Right atrium auricular region (tissue), 2 donors: Measurements from ENCODE around the gene DRAM1. TPM values are rescaled to one million over a fixed set of nuclear protein-coding genes. Genes with fewer than 3 reads are reported as not detected.
"Not testable (repeated sequence)": the region's sequence is repeated elsewhere in the genome, so short reads cannot be mapped to it uniquely, and the experiment has no call there.

Experiments
- DNase-seq: peaks from one replicate; pipeline ENCODE4 v3.0.0-alpha.2; 2019; ENCODE audit warnings: low spot score
- H3K27ac ChIP-seq, 2 donors: fragments of 200-600 bp; sonication (generic); 1 replicate in 1 of 2; 2 replicates in 1 of 2; pipeline ENCODE4 v1.5.1; 2016 to 2019
- H3K27me3 ChIP-seq, 2 donors: fragments of 200-600 bp; sonication (generic); one replicate each; pipeline versions ENCODE4 v1.5.1 to v1.6.0; 2017 to 2019
- H3K36me3 ChIP-seq: fragments of 200-600 bp; sonication (generic); one replicate; pipeline ENCODE4 v1.5.1; 2016
- H3K4me1 ChIP-seq, 2 donors: fragments of 200-600 bp; sonication (generic); one replicate each; pipeline versions ENCODE4 v1.5.1 to v1.6.0; 2017 to 2019
- H3K4me3 ChIP-seq, 2 donors: fragments of 200-600 bp; sonication (generic); 1 replicate in 1 of 2; 2 replicates in 1 of 2; pipeline ENCODE4 v1.5.1; 2017 to 2019; ENCODE audit warnings: mild to moderate bottlenecking in 1 of 2, moderate library complexity in 1 of 2
- H3K9me3 ChIP-seq, 2 donors: fragments of 200-600 bp; sonication (generic); one replicate each; pipeline ENCODE4 v1.5.1; 2019
- total RNA-seq, 2 donors: library from RNA; depleted of rRNA; stranded (reverse); fragments of >200 nt; gene quantifications; one replicate each; pipeline ENCODE4 v1.1.0, GENCODE V29; 2016
- TF ChIP-seq, protein P1 (sequence below), 2 donors: fragments of 200-600 bp; sonication (generic); IDR thresholded peaks; one replicate each; pipeline ENCODE4 v1.5.1; 2019; ENCODE audit warnings: antibody characterized with exemption in 2 of 2

The DRAM1 gene
- total RNA-seq, 2 donors from 2014 or later: 3.9 to 12.7 TPM

DNA sequence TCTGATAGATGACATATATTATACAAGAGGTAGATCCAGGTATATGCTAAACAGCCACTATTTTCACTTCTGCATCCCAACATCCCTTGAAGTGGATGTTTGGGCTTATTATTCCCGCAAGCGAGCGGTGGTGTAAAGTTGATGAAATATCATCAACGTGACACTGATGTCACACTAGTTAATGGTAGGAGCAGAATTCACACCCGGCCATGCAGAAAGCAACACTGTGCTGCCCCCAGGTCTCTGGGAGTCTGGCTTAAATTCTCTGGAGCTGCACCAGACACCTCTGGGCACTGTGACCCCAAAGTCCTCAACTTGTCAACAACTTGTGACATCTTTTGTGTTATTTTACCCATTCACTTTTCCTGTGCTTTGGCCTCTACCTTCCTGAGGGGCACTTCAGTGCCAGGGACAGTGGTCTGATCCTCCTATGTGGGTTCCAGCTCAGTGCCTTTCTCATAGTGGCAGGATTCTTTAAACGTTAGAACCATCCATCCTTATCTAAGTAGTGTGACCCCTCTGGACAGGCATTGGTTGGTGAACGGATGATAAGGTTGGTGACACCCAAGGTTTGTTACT, 952 bp downstream of the DRAM1 start:
- TF ChIP-seq, protein P1, sequence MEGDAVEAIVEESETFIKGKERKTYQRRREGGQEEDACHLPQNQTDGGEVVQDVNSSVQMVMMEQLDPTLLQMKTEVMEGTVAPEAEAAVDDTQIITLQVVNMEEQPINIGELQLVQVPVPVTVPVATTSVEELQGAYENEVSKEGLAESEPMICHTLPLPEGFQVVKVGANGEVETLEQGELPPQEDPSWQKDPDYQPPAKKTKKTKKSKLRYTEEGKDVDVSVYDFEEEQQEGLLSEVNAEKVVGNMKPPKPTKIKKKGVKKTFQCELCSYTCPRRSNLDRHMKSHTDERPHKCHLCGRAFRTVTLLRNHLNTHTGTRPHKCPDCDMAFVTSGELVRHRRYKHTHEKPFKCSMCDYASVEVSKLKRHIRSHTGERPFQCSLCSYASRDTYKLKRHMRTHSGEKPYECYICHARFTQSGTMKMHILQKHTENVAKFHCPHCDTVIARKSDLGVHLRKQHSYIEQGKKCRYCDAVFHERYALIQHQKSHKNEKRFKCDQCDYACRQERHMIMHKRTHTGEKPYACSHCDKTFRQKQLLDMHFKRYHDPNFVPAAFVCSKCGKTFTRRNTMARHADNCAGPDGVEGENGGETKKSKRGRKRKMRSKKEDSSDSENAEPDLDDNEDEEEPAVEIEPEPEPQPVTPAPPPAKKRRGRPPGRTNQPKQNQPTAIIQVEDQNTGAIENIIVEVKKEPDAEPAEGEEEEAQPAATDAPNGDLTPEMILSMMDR (IDR thresholded peaks at IDR 0.05): no peak
- H3K27ac ChIP-seq: peak overlapping the region; percentile 94
- H3K27me3 ChIP-seq: no peaks in the 10 kb centered on the region

DNA sequence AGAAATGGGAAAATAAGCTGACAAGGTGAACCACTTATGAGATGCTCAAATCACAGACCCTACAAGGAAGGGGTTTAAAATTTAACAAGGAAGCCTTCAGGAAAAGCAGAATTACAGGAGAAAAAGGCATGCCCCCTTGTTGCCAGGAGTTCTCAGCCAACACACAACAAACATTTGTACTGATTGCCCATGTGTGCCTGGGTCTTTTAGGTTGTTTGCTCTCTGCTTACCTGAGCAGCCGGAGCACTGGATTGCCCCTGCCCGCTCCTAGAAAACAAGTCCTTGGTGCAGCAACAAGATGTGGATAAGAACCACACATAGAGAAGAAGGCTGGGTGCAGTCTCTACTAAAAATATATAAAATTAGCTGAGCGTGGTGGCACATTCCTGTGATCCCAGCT, 3.4 kb downstream of the DRAM1 start:
- TF ChIP-seq, protein P1 (IDR thresholded peaks at IDR 0.05): no peak
- Histone ChIP-seq H3K4me1 (peaks cover 0 to 17% of the 10 kb centered on the region in 2 donors), H3K4me3 (no peak overlapping the region), H3K36me3 (no peaks in the 10 kb centered on the region), H3K9me3 (no peaks in the 10 kb centered on the region), H3K27me3 (no peaks in the 10 kb centered on the region), H3K27ac (no peak overlapping the region)
- DNase-seq: no peak

More for the DNA sequence above, 952 bp downstream of the DRAM1 start:
- no peaks in the 10 kb centered on the region for H3K9me3 ChIP-seq
- peaks cover 0 to 17% of the 10 kb centered on the region in 2 donors for H3K4me1 ChIP-seq
- H3K4me3 ChIP-seq: peak overlapping the region; percentile 70 to 75
- DNase-seq: no peak
- H3K36me3 ChIP-seq: no peaks in the 10 kb centered on the region

DNA sequence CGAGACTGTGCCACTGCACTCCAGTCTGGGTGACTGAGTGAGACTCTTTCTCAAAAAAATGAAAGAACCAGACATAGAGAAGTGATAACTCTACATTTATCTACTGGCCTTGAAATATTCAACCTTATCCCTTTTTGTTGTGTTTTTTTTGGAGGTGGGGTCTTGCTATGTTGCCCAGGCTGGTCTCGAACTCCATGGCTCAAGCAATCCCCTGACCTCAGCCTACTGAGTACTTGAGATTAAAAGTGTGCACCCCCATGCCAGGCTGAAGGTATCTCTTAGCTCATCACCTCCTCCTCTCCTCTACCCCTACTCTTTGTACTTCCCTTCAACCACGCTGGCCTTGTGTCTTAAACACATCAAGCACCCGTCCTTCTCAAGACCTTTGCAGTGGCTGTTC, 3.8 kb downstream of the DRAM1 start:
- no peak for DNase-seq
- Histone ChIP-seq H3K27ac (no peak overlapping the region), H3K27me3 (no peaks in the 10 kb centered on the region), H3K36me3 (no peaks in the 10 kb centered on the region), H3K4me1 (peaks cover 0 to 17% of the 10 kb centered on the region in 2 donors), H3K4me3 (no peak overlapping the region), H3K9me3 (no peaks in the 10 kb centered on the region)
- TF ChIP-seq, protein P1 (IDR thresholded peaks at IDR 0.05): no peak

DNA sequence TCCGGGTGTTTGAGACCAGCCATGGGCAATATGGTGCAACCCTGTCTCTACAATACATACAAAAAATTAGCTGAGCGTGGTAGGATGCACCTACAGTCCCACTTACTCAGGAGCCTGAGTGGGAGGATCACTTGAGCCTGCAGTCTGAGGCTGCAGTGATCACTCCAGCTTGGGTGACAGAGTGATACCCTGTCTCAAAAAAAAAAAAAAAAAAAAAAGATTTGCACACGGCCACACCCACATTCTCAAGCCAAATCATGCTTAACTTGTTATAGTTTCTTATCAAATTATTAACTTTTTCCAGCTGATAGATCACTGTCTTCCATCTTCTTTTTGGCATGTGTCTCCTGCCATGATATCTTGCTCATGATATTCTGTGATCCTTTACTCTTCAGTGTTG, 6.8 kb downstream of the DRAM1 start:
- no peak for DNase-seq
- TF ChIP-seq, protein P1 (IDR thresholded peaks at IDR 0.05): no peak
- peaks cover 0 to 5% of the 10 kb centered on the region in 2 donors for H3K4me1 ChIP-seq

DNA sequence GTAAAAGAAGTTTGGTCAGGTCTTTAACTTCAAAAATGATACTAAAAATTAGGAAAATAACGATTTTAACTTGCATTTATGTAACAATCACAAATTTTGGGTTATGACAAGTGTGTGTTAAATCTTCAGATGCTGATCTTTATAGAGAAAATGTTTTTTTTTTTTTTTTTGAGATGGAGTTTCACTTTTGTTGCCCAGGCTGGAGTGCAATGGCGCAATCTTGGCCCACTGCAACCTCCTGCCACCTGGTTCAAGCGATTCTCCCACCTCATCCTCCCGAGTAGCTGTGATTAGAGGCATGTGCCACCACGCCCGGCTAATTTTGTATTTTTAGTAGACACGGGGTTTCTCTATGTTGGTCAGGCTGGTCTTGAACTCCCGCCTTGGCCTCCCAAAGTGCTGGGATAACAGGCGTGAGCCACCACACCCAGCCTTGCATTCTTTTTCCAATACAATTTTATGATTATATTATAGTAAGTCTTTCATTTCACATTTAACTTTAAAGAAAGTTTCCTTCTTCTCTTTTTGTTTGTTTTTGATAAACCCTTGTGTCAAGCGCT, 7.5 kb downstream of the DRAM1 start:
- H3K27ac ChIP-seq, H3K9me3 ChIP-seq, DNase-seq: not testable (repeated sequence)

More for the DNA sequence above, 6.8 kb downstream of the DRAM1 start:
- H3K9me3 ChIP-seq: no peaks in the 10 kb centered on the region
- H3K27me3 ChIP-seq: no peaks in the 10 kb centered on the region
- H3K36me3 ChIP-seq: no peaks in the 10 kb centered on the region
- H3K27ac ChIP-seq: no peak overlapping the region
- no peak overlapping the region for H3K4me3 ChIP-seq

DNA sequence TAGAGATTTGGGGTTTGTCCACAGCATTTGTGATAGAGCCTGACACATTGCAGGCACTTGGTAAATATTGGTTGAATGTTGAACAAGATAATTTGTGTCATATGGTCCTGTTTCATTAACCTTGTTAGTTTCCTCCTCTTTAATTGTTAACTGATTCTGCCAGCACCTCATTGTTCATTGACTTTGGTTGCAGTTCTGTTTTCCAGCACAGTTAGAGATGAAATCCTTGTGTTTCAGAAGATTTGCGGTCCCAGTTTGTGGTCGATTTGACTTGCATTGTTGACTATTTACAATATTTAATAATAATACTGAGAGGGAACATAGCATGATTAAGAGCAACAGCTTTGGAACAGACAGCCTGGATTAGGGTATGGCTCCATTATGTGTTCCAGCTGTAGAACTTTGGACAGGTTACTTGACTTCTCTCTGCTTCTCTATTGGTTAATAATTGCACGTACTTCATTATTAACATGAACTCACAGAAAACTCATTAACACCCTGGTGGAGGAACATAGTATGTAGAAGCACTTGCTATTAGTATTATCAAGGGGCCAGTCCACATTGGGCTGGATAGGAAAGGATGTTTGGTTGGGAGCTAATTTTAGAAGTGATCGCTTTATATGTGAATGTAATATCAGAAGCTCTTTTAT, 8.7 kb downstream of the DRAM1 start:
- Histone ChIP-seq H3K27me3 (no peaks in the 10 kb centered on the region), H3K36me3 (no peaks in the 10 kb centered on the region), H3K27ac (no peak overlapping the region), H3K9me3 (no peaks in the 10 kb centered on the region), H3K4me1 (no peaks in the 10 kb centered on the region), H3K4me3 (no peak overlapping the region)
- DNase-seq: no peak
- TF ChIP-seq, protein P1 (IDR thresholded peaks at IDR 0.05): no peak

More for the DNA sequence above, 7.5 kb downstream of the DRAM1 start:
- H3K27me3 ChIP-seq, H3K4me3 ChIP-seq, H3K36me3 ChIP-seq, H3K4me1 ChIP-seq: not testable (repeated sequence)
